Sigmoid colon (tissue), 3 donors: ENCODE measurements around the gene LIMD2.

ENCODE experiments used
- POLR2A ChIP-seq, 2 donors: fragments of 450-650 bp; IDR thresholded peaks; one replicate each; pipeline ENCODE4 v1.6.1; 2016; ENCODE audit warnings: antibody characterized with exemption in 2 of 2, mild to moderate bottlenecking in 2 of 2, moderate library complexity in 2 of 2
- TF ChIP-seq, protein P1 (sequence below), 4 experiments: fragments of 450-650 bp in 3 of 4; fragments of 200-600 bp in 1 of 4; IDR thresholded peaks; one replicate each; pipeline ENCODE4 v1.5.1; 2016 to 2019; ENCODE audit warnings: antibody characterized with exemption in 4 of 4, mild to moderate bottlenecking in 3 of 4, moderate library complexity in 2 of 4

DNA sequence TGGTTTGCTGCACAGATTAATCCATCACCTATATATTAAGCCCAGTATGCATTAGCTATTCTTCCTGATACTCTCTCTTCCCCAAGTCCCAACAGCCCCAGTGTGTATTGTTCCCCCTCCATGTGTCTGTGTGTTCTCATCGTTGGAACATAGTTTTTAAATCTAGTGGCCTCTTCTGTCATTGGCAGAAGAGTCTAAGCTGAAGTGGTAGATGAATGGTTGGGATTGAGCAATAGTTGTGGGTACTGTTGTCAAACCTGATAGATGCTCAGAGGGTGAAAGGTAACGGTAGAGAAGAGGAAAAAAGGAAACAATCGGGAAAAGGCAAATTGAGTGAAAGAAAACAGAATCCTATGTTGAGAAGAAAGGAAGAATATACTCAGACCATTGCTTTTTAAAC, 47.8 kb downstream of the LIMD2 start:
- TF ChIP-seq, protein P1, sequence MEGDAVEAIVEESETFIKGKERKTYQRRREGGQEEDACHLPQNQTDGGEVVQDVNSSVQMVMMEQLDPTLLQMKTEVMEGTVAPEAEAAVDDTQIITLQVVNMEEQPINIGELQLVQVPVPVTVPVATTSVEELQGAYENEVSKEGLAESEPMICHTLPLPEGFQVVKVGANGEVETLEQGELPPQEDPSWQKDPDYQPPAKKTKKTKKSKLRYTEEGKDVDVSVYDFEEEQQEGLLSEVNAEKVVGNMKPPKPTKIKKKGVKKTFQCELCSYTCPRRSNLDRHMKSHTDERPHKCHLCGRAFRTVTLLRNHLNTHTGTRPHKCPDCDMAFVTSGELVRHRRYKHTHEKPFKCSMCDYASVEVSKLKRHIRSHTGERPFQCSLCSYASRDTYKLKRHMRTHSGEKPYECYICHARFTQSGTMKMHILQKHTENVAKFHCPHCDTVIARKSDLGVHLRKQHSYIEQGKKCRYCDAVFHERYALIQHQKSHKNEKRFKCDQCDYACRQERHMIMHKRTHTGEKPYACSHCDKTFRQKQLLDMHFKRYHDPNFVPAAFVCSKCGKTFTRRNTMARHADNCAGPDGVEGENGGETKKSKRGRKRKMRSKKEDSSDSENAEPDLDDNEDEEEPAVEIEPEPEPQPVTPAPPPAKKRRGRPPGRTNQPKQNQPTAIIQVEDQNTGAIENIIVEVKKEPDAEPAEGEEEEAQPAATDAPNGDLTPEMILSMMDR (IDR thresholded peaks at IDR 0.05): no peak
- no peak for TF ChIP-seq POLR2A (IDR thresholded peaks at IDR 0.05)
